22Rv1 (cell line): ENCODE data around the gene MAPT.
"Not testable (repeated sequence)": the region's sequence is repeated elsewhere in the genome, so short reads cannot be mapped to it uniquely, and the experiment has no call there.

ENCODE experiments used
- H3K27ac ChIP-seq: fragments of 450-650 bp; 2 replicates; pipeline ENCODE4 v1.5.1; 2017
- CTCF ChIP-seq: fragments of 450-650 bp; IDR thresholded peaks from 2 replicates; pipeline ENCODE4 v1.5.1; 2017; ENCODE audit warnings: mild to moderate bottlenecking
- ZFX ChIP-seq: fragments of 450-650 bp; IDR thresholded peaks from 2 replicates; pipeline ENCODE4 v1.6.1; 2017; ENCODE audit warnings: antibody characterized with exemption, borderline replicate concordance

MAPT gene

GRCh38 chr17:46012506-46013079 is 118.2 kb downstream of the MAPT start:
- no peak overlapping the region for H3K27ac ChIP-seq
- no peak for TF ChIP-seq CTCF
- TF ChIP-seq ZFX = no peak

GRCh38 chr17:46013127-46013501 is 118.8 kb downstream of the MAPT start:
- H3K27ac ChIP-seq = no peak overlapping the region
- no peak for TF ChIP-seq CTCF
- no peak for TF ChIP-seq ZFX

GRCh38 chr17:46013502-46014165 is 119.3 kb downstream of the MAPT start:
- H3K27ac ChIP-seq = no peak overlapping the region
- TF ChIP-seq ZFX (no peak), CTCF (no peak)

GRCh38 chr17:46019408-46019925 is 125.1 kb downstream of the MAPT start:
- H3K27ac ChIP-seq = not testable (repeated sequence)

- no peak for TF ChIP-seq ZFX
- TF ChIP-seq CTCF = no peak
- no peak overlapping the region for H3K27ac ChIP-seq
Observed at GRCh38 chr17:46020023-46020761, 125.8 kb downstream of the MAPT start.

- TF ChIP-seq CTCF (no peak), ZFX (no peak)
- H3K27ac ChIP-seq = no peak overlapping the region
Observed at GRCh38 chr17:46020998-46021397, 126.6 kb downstream of the MAPT start.

- H3K27ac ChIP-seq = not testable (repeated sequence)
Observed at GRCh38 chr17:46023366-46023765, 129.0 kb downstream of the MAPT start.

GRCh38 chr17:46023783-46024388 is 129.5 kb downstream of the MAPT start:
- H3K27ac ChIP-seq = no peak overlapping the region
- TF ChIP-seq ZFX = no peak
- TF ChIP-seq CTCF = no peak
